ACC112 (cell line): ENCODE results near the gene SRC.

ENCODE experiments used
- H2AFZ ChIP-seq: fragments of 200-600 bp; sonication (generic); one replicate; pipeline ENCODE4 v1.6.0; 2017; ENCODE audit warnings: antibody characterized with exemption, low read length; ENCODE audit not compliant: unreplicated experiment
- H3K27ac ChIP-seq: fragments of 200-600 bp; sonication (generic); 2 replicates; pipeline ENCODE4 v1.5.1; 2014; ENCODE audit warnings: low read depth, mild to moderate bottlenecking, antibody characterized with exemption, low read length, moderate library complexity
- H3K27me3 ChIP-seq: fragments of 200-600 bp; sonication (generic); 2 replicates; pipeline ENCODE4 v1.6.1; 2014; ENCODE audit warnings: mild to moderate bottlenecking, antibody characterized with exemption, low read length, moderate library complexity, mixed read lengths; ENCODE audit not compliant: insufficient read depth
- H3K36me3 ChIP-seq: fragments of 200-600 bp; sonication (generic); 2 replicates; pipeline ENCODE4 v1.6.1; 2016; ENCODE audit warnings: mild to moderate bottlenecking, antibody characterized with exemption, low read length, moderate library complexity, mixed read lengths; ENCODE audit not compliant: insufficient read depth
- H3K4me1 ChIP-seq: fragments of 200-600 bp; sonication (generic); one replicate; pipeline ENCODE4 v1.6.1; 2016; ENCODE audit warnings: low read length, mixed read lengths; ENCODE audit not compliant: insufficient read depth, unreplicated experiment, control insufficient read depth
- H3K4me3 ChIP-seq: fragments of 200-600 bp; sonication (generic); 2 replicates; pipeline ENCODE4 v1.5.1; 2014; ENCODE audit warnings: mild to moderate bottlenecking, low read depth, low read length
- H3K79me2 ChIP-seq: fragments of 200-600 bp; sonication (generic); one replicate; pipeline ENCODE4 v1.6.0; 2016; ENCODE audit warnings: low read length; ENCODE audit not compliant: control insufficient read depth, unreplicated experiment, insufficient read depth

SRC gene

DNA sequence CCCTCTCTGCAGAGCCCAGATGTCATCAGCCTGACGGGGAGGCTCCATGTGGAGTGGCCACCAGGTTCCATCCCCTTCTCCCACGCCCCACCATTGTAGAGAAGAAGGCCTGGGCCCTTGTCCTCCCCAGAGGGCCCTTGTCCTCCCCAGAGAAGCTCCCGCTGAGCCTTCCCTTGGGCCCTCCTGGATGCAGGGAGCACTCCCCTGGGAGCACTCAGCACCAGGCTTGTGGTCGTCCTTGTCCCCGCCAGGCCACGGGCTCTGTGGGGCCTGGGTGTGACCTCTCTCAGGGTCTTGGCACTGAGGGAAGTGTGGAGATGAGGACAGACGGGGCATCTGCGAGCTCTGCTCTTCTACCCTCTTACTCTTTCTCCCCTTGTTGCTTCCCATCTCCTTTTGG lies 91.7 kb downstream of the SRC start:
- Histone ChIP-seq H3K36me3 (no peaks in the 10 kb centered on the region), H3K27ac (no peak overlapping the region), H3K27me3 (peaks cover 52% of the 10 kb centered on the region), H3K79me2 (no peaks in the 10 kb centered on the region), H2AFZ (no peak overlapping the region), H3K4me3 (no peak overlapping the region), H3K4me1 (no peaks in the 10 kb centered on the region)

DNA sequence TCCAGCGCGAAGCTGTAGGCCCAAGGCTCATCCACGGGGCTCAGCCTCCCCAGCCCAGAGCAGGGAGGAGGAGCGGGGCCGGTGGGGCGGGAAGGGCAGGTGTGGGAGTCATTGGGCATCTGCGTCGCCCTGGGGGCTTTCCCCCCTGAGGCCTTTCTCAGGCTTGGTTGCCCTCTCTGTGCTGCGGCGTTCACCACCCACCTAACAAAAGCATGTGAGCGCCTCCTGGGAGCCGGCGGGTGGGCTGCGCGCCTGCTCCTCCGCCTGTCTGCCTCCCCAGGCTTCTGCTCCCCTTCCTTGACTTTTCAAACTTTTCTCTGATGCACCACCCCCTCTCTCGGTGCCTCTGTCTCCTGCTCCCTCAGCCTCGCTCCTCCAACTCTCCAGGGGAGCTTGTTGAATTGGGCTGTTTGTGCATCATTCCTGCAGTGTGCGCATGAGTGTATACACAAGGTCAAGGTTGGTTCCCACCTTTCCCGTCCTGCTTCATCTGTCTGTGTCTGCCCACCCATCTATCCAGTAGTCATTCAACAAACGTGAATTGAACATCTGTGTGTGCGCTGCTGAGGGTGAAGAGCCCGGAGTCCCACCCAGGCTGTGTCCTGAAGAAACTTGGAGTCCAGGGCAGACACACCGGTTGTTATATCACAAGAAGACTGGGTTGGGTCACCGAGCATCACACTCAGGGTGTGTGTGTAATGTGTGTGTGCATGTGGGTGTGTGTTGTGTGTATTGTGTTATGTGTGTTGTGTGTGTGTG lies 92.7 kb downstream of the SRC start:
- H2AFZ ChIP-seq: no peak overlapping the region

DNA sequence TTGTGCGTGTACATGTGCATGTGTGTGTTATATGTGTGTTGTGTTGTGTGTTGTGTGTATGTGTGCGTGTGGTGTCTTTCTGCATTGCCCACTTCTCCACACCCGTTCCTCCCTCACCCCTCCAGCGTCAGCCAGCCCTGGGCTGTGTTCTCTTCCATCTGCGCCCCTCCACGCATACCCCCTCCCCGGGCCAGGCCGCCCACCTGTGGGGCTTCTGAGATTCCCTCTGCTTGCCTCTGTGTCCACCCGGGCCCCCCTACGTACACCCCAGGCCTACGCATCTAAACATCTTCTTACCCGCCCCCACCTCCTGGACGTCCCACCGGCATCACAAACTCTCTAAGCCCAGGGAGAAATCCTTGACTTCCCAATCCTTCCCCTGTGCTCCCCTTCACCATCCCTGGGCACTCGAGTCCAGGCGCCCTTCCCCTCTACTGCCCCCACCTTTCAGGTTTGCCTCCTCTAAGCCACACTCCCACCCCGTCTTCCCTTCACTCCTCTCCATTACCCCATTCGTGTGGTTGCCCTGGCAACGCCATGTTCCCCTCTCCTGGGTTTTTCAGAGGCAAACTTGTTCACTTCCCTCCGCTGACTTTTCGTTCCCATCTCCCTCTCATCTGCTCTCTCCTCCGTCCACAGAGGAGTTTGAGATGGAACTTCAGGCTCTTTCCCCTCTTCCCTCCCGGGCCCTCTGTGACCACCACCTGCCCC lies 93.4 kb downstream of the SRC start:
- no peak overlapping the region for H3K4me3 ChIP-seq
- H2AFZ ChIP-seq: no peak overlapping the region
- no peaks in the 10 kb centered on the region for H3K4me1 ChIP-seq
- H3K27me3 ChIP-seq: peaks cover 50% of the 10 kb centered on the region
- no peaks in the 10 kb centered on the region for H3K79me2 ChIP-seq
- H3K36me3 ChIP-seq: no peaks in the 10 kb centered on the region
- no peak overlapping the region for H3K27ac ChIP-seq

More for the DNA sequence above, 92.7 kb downstream of the SRC start:
- H3K27me3 ChIP-seq: peaks cover 52% of the 10 kb centered on the region
- H3K4me3 ChIP-seq: no peak overlapping the region
- no peaks in the 10 kb centered on the region for H3K36me3 ChIP-seq
- H3K4me1 ChIP-seq: no peaks in the 10 kb centered on the region
- no peak overlapping the region for H3K27ac ChIP-seq
- no peaks in the 10 kb centered on the region for H3K79me2 ChIP-seq

DNA sequence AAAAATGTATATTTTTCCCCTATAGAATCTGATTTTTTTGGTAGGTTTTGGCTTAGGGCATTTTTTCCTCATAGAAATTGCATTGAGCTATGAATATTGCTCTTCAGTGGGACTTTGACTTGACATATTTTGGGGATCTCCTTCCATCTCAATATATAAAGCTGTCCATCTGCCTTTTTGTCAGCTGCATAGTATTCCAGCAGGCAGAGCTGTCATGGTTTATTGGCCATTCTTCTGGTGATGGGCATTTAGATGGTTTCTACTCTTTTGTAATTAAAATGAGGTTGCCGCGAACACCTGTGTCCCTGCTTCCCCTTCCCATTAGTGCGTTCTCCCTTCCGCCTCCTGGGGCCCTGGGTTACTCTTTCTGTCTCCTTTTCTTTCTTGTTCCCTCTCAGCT lies 95.1 kb downstream of the SRC start:
- Histone ChIP-seq H2AFZ (no peak overlapping the region), H3K27ac (no peak overlapping the region), H3K4me1 (no peaks in the 10 kb centered on the region), H3K27me3 (peaks cover 54% of the 10 kb centered on the region), H3K79me2 (no peaks in the 10 kb centered on the region), H3K36me3 (no peaks in the 10 kb centered on the region), H3K4me3 (no peak overlapping the region)

DNA sequence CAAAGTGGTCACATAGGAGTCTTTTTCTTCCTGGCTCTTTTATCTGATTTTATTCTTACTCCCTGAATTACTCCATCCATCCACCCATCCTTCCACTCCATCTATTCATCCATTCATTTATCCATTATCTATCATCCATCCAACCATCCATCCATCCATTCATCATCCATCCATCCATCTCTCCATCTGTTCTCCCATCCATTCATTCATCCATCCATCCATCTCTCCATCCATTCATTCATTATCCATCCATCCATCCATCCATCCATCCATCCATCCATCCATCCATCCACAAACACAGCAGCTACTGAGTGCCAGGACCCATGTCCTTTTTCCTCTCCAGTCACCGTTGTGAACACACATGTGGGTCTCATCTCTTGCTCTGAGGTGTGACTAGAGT lies 96.6 kb downstream of the SRC start:
- Histone ChIP-seq H2AFZ (no peak overlapping the region), H3K4me3 (no peak overlapping the region), H3K36me3 (no peaks in the 10 kb centered on the region), H3K27ac (no peak overlapping the region), H3K79me2 (no peaks in the 10 kb centered on the region), H3K27me3 (peaks cover 65% of the 10 kb centered on the region), H3K4me1 (no peaks in the 10 kb centered on the region)

DNA sequence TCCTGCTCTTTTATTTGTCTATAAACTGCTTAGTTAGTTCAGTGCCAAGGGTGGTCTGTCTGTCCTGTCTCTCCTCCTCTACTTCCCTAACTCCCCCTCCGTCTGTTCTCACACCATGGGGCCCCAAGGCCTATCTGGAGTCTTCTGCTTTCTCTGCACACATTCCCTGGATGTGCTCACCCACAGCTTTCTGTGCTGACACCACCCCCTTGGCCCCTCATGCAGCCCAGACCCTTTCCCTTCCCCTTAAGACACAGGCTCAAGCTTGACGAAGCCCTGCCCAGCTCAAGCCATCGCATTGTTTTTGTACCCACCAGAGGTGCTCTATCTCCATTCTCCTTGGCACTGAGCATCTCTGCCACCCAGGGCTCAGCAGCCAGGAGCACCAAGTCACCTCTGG lies 97.0 kb downstream of the SRC start:
- no peaks in the 10 kb centered on the region for H3K79me2 ChIP-seq
- H3K27ac ChIP-seq: no peak overlapping the region
- H3K4me1 ChIP-seq: no peaks in the 10 kb centered on the region
- H3K36me3 ChIP-seq: no peaks in the 10 kb centered on the region
- H2AFZ ChIP-seq: no peak overlapping the region
- H3K27me3 ChIP-seq: peaks cover 69% of the 10 kb centered on the region
- no peak overlapping the region for H3K4me3 ChIP-seq

DNA sequence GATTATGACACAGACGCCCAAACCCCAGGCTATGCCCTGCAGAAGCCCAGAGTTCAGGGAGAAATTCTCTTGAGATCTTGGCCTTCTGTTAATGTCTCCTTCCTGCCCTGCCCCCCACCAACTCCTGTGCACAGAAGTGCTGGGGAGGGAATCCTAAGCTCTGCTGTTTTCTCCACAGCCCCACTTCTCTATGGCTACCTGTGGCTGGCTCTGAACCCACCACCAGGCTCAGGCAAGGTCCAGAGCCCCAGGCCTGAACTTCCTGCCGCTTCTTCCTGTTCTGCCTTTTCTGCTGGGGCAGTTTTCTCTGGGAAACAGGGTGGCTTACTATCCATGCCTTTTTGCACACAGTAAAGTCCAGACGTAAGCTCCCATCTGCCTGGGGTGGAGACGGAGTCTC lies 97.7 kb downstream of the SRC start:
- no peak overlapping the region for H2AFZ ChIP-seq
- no peaks in the 10 kb centered on the region for H3K4me1 ChIP-seq
- no peak overlapping the region for H3K4me3 ChIP-seq
- H3K27me3 ChIP-seq: peaks cover 75% of the 10 kb centered on the region
- no peaks in the 10 kb centered on the region for H3K36me3 ChIP-seq
- H3K79me2 ChIP-seq: no peaks in the 10 kb centered on the region
- no peak overlapping the region for H3K27ac ChIP-seq

DNA sequence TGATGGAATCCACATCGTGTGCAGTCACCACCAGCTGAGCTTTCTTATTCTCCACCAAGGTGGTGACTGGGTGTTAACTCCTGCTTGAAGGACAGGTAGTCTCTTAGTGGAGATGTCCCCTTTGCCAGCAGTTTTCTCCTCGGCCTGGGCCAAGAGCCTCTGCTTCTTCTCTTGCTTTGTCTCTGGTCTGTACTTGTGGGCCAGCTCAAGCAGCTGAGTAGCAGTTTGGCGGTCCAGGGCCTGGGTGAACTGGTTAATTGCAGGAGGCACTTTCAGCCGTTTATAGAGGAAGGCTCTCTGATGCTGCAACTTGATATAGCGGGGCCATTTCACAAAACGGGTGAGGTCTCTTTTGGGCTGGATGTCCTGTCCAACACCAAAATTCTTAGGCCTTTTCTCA lies 99.1 kb downstream of the SRC start:
- Histone ChIP-seq H3K4me3 (no peak overlapping the region), H3K36me3 (no peaks in the 10 kb centered on the region), H3K4me1 (no peaks in the 10 kb centered on the region), H3K27ac (no peak overlapping the region), H2AFZ (no peak overlapping the region), H3K27me3 (peaks cover 76% of the 10 kb centered on the region), H3K79me2 (no peaks in the 10 kb centered on the region)

DNA sequence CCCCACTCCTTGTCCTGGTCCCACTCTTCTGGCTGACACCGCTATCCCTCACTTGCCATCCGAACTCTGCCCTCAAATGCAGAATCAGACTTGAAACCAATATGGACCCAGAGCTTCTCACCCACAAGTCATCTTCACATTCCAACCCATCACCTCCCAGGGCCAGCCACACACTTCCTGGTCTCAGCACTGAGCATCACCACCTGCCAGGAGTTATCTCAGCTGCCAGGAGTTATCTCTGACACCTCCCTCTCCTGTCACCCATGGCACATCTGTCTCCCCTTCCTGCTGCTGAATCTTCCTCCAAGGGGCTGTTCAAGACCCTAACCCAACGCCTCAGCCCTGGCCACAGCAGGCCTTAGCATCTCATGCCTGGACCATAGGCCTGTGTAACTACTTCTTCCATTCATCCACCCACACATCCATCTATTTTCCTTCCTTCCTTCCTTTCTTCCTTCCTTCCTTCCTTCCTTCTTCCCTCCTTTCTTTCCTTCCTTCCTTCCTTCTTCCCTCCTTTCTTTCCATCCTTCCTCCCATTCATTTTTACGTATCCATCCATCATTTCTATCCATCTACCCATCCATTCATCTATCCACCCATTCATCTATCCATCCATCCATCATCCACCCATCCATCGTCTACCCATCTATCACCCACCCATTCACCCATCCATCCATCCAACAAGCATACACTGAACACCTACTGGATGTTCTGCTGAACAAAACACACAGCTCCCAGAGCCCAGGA lies 100.5 kb downstream of the SRC start:
- Histone ChIP-seq H3K36me3 (no peaks in the 10 kb centered on the region), H3K4me3 (no peak overlapping the region), H2AFZ (no peak overlapping the region), H3K27me3 (peaks cover 66% of the 10 kb centered on the region), H3K79me2 (no peaks in the 10 kb centered on the region), H3K4me1 (no peaks in the 10 kb centered on the region), H3K27ac (no peak overlapping the region)

DNA sequence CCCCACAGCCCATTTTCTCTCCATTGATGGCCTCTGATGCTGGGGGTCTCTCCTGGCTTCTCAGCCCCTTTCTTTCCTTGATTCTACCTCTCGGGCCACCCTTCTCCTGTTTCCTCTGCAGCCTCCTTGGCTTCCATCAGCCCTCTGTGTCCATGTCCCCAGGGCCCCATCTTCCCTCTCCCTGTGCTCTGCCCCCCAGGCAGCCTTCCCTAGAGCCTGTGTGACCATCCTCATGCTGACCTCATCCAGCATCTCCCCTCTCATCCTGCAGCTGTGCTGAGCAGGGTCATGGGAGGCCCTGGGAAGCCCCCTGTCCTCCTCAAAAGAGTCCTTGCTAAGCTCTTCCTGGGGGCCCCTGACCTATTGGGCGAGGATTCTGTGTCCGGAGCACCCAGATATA lies 101.7 kb downstream of the SRC start:
- H3K4me3 ChIP-seq: no peak overlapping the region
- no peaks in the 10 kb centered on the region for H3K79me2 ChIP-seq
- H3K27me3 ChIP-seq: peaks cover 68% of the 10 kb centered on the region
- no peak overlapping the region for H3K27ac ChIP-seq
- no peaks in the 10 kb centered on the region for H3K4me1 ChIP-seq
- H3K36me3 ChIP-seq: no peaks in the 10 kb centered on the region
- no peak overlapping the region for H2AFZ ChIP-seq
